ENCODE data around the gene DDTL.
"Not testable (repeated sequence)": the region's sequence is repeated elsewhere in the genome, so short reads cannot be mapped to it uniquely, and the experiment has no call there.

The DDTL gene

GRCh38 chr22:23970201-23970641 lies 3.5 kb downstream of the DDTL start:
- DNase-seq (ENCODE audit: low read depth, low spot score): no peak

GRCh38 chr22:23970816-23971486 lies 4.3 kb downstream of the DDTL start:
- no peak for DNase-seq (ENCODE audit: low read depth, low spot score)

- not testable (repeated sequence) for DNase-seq (ENCODE audit: low read depth, low spot score)
These were observed 5.2 kb downstream of the DDTL start for GRCh38 chr22:23971927-23972326.

- not testable (repeated sequence) for DNase-seq (ENCODE audit: low read depth, low spot score)
These were observed 7.7 kb downstream of the DDTL start, which contains the start of gene DDT for GRCh38 chr22:23974345-23974744. TSS of gene DDT (minus strand) at chr22:23974441. CDS start at chr22:23974414, 27 bp downstream.

- not testable (repeated sequence) for DNase-seq (ENCODE audit: low read depth, low spot score)
These were observed 8.2 kb downstream of the DDTL start for GRCh38 chr22:23974836-23975352.

GRCh38 chr22:23977304-23977703 lies 10.6 kb downstream of the DDTL start:
- not testable (repeated sequence) for DNase-seq (ENCODE audit: low read depth, low spot score)

- DNase-seq (ENCODE audit: low read depth, low spot score): not testable (repeated sequence)
These were observed 13.0 kb downstream of the DDTL start, which contains the start of gene GSTT2 for GRCh38 chr22:23979557-23980240. TSS of gene GSTT2 (plus strand) at chr22:23980134.

- DNase-seq (ENCODE audit: low read depth, low spot score): not testable (repeated sequence)
These were observed 13.9 kb downstream of the DDTL start for GRCh38 chr22:23980567-23980966.

- no peak for DNase-seq (ENCODE audit: low read depth, low spot score)
These were observed 17.7 kb downstream of the DDTL start for GRCh38 chr22:23984430-23984829.

- DNase-seq (ENCODE audit: low read depth, low spot score): not testable (repeated sequence)
These were observed 19.4 kb downstream of the DDTL start for GRCh38 chr22:23986089-23986488.

- DNase-seq (ENCODE audit: low read depth, low spot score): not testable (repeated sequence)
These were observed 20.0 kb downstream of the DDTL start for GRCh38 chr22:23986538-23987178.

- DNase-seq (ENCODE audit: low read depth, low spot score): not testable (repeated sequence)
These were observed 23.0 kb downstream of the DDTL start for GRCh38 chr22:23989583-23990244.

- DNase-seq (ENCODE audit: low read depth, low spot score): not testable (repeated sequence)
These were observed 26.4 kb downstream of the DDTL start for GRCh38 chr22:23993080-23993479.

GRCh38 chr22:23993581-23994177 lies 27.0 kb downstream of the DDTL start:
- not testable (repeated sequence) for DNase-seq (ENCODE audit: low read depth, low spot score)

GRCh38 chr22:23997092-23997491 lies 30.4 kb downstream of the DDTL start:
- no peak for DNase-seq (ENCODE audit: low read depth, low spot score)

- DNase-seq (ENCODE audit: low read depth, low spot score): not testable (repeated sequence)
These were observed 33.1 kb downstream of the DDTL start for GRCh38 chr22:23999779-24000178.

- DNase-seq (ENCODE audit: low read depth, low spot score): no peak
These were observed 34.6 kb downstream of the DDTL start for GRCh38 chr22:24001314-24001713.

GRCh38 chr22:24002272-24002671 lies 35.6 kb downstream of the DDTL start:
- DNase-seq (ENCODE audit: low read depth, low spot score): no peak

- DNase-seq (ENCODE audit: low read depth, low spot score): no peak
These were observed 36.2 kb downstream of the DDTL start for GRCh38 chr22:24002851-24003250.

GRCh38 chr22:24003887-24004286 lies 37.2 kb downstream of the DDTL start:
- no peak for DNase-seq (ENCODE audit: low read depth, low spot score)

GRCh38 chr22:24005201-24005600 lies 38.5 kb downstream of the DDTL start, which contains the start of gene GSTT4:
TSS of gene GSTT4 (minus strand) at chr22:24005453. CDS start at chr22:24005356, 97 bp downstream.
- DNase-seq (ENCODE audit: low read depth, low spot score): no peak

All from smooth muscle cell of the brain vasculature (primary cell).